NCI-H2107 treated with DMSO at 0.1 percent for 48 hours (cell line): ENCODE measurements around the gene KIAA1328.
"Not testable (repeated sequence)": the region's sequence is repeated elsewhere in the genome, so short reads cannot be mapped to it uniquely, and the experiment has no call there.

Experiments
- DNase-seq: peaks from one replicate; lab custom pipeline; 2025; ENCODE audit not compliant: unreplicated experiment; lab: John Stamatoyannopoulos, UW

The KIAA1328 gene

GRCh38 chr18:36821681-36822080, 7.2 kb upstream of the KIAA1328 start:
- DNase-seq, result no peak

- DNase-seq, result no peak
Measured at GRCh38 chr18:36825526-36825925, 3.4 kb upstream of the KIAA1328 start.

GRCh38 chr18:36826556-36826955, 2.4 kb upstream of the KIAA1328 start:
- no peak for DNase-seq

GRCh38 chr18:36828157-36828629, 734 bp upstream of the KIAA1328 start:
- DNase-seq, result peak; percentile 67

- DNase-seq, result peak; percentile 50
Measured at GRCh38 chr18:36829362-36830157, 633 bp downstream of the KIAA1328 start.

GRCh38 chr18:36830158-36830495, 1.2 kb downstream of the KIAA1328 start:
- no peak for DNase-seq

- no peak for DNase-seq
Measured at GRCh38 chr18:36831139-36831538, 2.2 kb downstream of the KIAA1328 start.

GRCh38 chr18:36833120-36833519, 4.2 kb downstream of the KIAA1328 start:
- DNase-seq, result no peak

- no peak for DNase-seq
Measured at GRCh38 chr18:36835927-36836326, 7.0 kb downstream of the KIAA1328 start.

GRCh38 chr18:36839835-36840234, 10.9 kb downstream of the KIAA1328 start:
- no peak for DNase-seq

GRCh38 chr18:36843199-36843598, 14.3 kb downstream of the KIAA1328 start:
- DNase-seq, result no peak

GRCh38 chr18:36843784-36844183, 14.9 kb downstream of the KIAA1328 start:
- DNase-seq, result no peak

GRCh38 chr18:36848609-36849008, 19.7 kb downstream of the KIAA1328 start:
- no peak for DNase-seq

GRCh38 chr18:36849288-36850006, 20.5 kb downstream of the KIAA1328 start:
- no peak for DNase-seq

- no peak for DNase-seq
Measured at GRCh38 chr18:36850527-36851201, 21.7 kb downstream of the KIAA1328 start.

- no peak for DNase-seq
Measured at GRCh38 chr18:36851202-36851590, 22.3 kb downstream of the KIAA1328 start.

GRCh38 chr18:36856815-36857214, 27.9 kb downstream of the KIAA1328 start:
- DNase-seq, result no peak

GRCh38 chr18:36862182-36862581, 33.3 kb downstream of the KIAA1328 start:
- DNase-seq, result no peak

- no peak for DNase-seq
Measured at GRCh38 chr18:36867056-36867455, 38.1 kb downstream of the KIAA1328 start.

GRCh38 chr18:36871801-36872200, 42.9 kb downstream of the KIAA1328 start:
- no peak for DNase-seq

- DNase-seq, result no peak
Measured at GRCh38 chr18:36872329-36872728, 43.4 kb downstream of the KIAA1328 start.

GRCh38 chr18:36873826-36874225, 44.9 kb downstream of the KIAA1328 start:
- not testable (repeated sequence) for DNase-seq
